ENCODE data around the gene PDE2A. TPM values are rescaled to one million over a fixed set of nuclear protein-coding genes. Genes with fewer than 3 reads are reported as not detected.

The PDE2A gene
- total RNA-seq, 4 donors from 2014 or later, result 26.1 to 34.1 (median 30.6) TPM

- intact Hi-C loops (cut with DNase I; ENCODE audit: low total_unique reads), result no loop called here
- no peak overlapping the region for H3K4me3 ChIP-seq (ENCODE audit: low read depth, poor library complexity, severe bottlenecking)
- WGBS, 2 donors, result 61 to 69% methylated on average over 13 of the region's 13 CpGs
- no peak for DNase-seq (ENCODE audit: low spot score in 2 of 2)
- TF ChIP-seq POLR2A (IDR thresholded peaks at IDR 0.05), result no peak
- TF ChIP-seq CTCF (IDR thresholded peaks at IDR 0.05), result no peak
These were observed 21.2 kb downstream of the PDE2A start for GRCh38 chr11:72652873-72653630.

GRCh38 chr11:72652133-72652532 lies 22.1 kb downstream of the PDE2A start:
- no peak overlapping the region for H3K4me3 ChIP-seq (ENCODE audit: low read depth, poor library complexity, severe bottlenecking)
- intact Hi-C loops (cut with DNase I; ENCODE audit: low total_unique reads), result no loop called here
- no peak for TF ChIP-seq CTCF (IDR thresholded peaks at IDR 0.05)
- TF ChIP-seq POLR2A (IDR thresholded peaks at IDR 0.05), result no peak
- no peak for DNase-seq (ENCODE audit: low spot score in 2 of 2)

- no peak for TF ChIP-seq POLR2A (IDR thresholded peaks at IDR 0.05)
- no peak for TF ChIP-seq CTCF (IDR thresholded peaks at IDR 0.05)
- 76 to 81% methylated on average over 5 of the region's 5 CpGs for WGBS, 2 donors
- no peak for DNase-seq (ENCODE audit: low spot score in 2 of 2)
- intact Hi-C loops (cut with DNase I; ENCODE audit: low total_unique reads), result loop anchor here (10.0 kb wide), 1 partner anchor 175 kb away; no protein-coding TSS in a partner anchor
- no peak overlapping the region for H3K4me3 ChIP-seq (ENCODE audit: low read depth, poor library complexity, severe bottlenecking)
These were observed 24.8 kb downstream of the PDE2A start for GRCh38 chr11:72649215-72649976.

GRCh38 chr11:72648384-72649136 lies 25.7 kb downstream of the PDE2A start:
- DNase-seq (ENCODE audit: low spot score in 2 of 2), result no peak
- no peak overlapping the region for H3K4me3 ChIP-seq (ENCODE audit: low read depth, poor library complexity, severe bottlenecking)
- TF ChIP-seq CTCF (IDR thresholded peaks at IDR 0.05) (no peak), POLR2A (IDR thresholded peaks at IDR 0.05) (no peak)
- WGBS, 2 donors, result 81 to 82% methylated on average over 7 of the region's 7 CpGs
- intact Hi-C loops (cut with DNase I; ENCODE audit: low total_unique reads), result loop anchor here (10.0 kb wide), 1 partner anchor 174 kb away; no protein-coding TSS in a partner anchor

GRCh38 chr11:72647882-72648281 lies 26.3 kb downstream of the PDE2A start:
- H3K4me3 ChIP-seq (ENCODE audit: low read depth, poor library complexity, severe bottlenecking), result no peak overlapping the region
- WGBS, 2 donors, result 92 to 97% methylated on average over 3 to 4 of the region's 4 CpGs
- no peak for DNase-seq (ENCODE audit: low spot score in 2 of 2)
- intact Hi-C loops (cut with DNase I; ENCODE audit: low total_unique reads), result loop anchor here (10.0 kb wide), 1 partner anchor 173 kb away; no protein-coding TSS in a partner anchor
- TF ChIP-seq POLR2A (IDR thresholded peaks at IDR 0.05), result no peak
- no peak for TF ChIP-seq CTCF (IDR thresholded peaks at IDR 0.05)

Measured in lower leg skin (tissue), 4 donors.